CD4-positive, alpha-beta T cell treated with Interleukin-1 beta for 1 hour (primary cell): ENCODE results near the gene UBE2J1.

Source experiments
- DNase-seq, 2 donors: peaks; one replicate each; pipeline ENCODE4 v3.0.0-alpha.2; 2020 to 2022

Gene UBE2J1

GRCh38 chr6:89361171-89361570 is 8.6 kb upstream of the UBE2J1 start:
- DNase-seq = no peak

DNA sequence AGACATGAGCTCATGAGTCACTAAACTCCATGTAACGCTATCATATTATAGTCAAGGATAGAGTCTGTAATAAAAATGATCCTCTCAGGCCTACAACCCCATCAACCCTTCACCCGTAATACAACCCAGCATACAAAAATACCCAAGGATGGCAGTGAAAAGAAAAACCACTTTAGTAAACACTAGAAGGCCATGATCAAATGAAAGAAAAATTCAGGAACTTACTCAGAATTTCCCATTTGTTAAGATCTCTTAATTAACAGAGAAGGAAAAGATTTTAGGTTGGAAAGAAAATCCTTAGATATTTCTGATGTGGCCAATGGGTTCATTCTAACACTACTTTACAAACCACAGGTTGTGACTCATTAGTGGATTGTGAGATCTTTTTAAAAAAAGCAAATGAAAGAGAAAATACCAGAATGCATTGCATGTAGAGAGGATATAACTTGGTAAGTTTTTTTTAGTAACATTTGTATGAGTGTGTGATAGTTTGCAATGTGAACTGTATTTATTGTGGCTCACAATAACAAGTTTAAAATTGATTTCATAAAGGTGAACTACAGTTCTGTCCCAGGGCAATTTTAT is 8.0 kb upstream of the UBE2J1 start:
- DNase-seq = no peak

GRCh38 chr6:89359561-89359960 is 7.0 kb upstream of the UBE2J1 start:
- no peak for DNase-seq

- DNase-seq = peak; percentile 22 to 34
Measured at GRCh38 chr6:89357390-89357789, 4.9 kb upstream of the UBE2J1 start.

GRCh38 chr6:89356642-89357170 is 4.2 kb upstream of the UBE2J1 start:
- DNase-seq = no peak

GRCh38 chr6:89355511-89356194 is 3.1 kb upstream of the UBE2J1 start:
- no peak for DNase-seq

- no peak for DNase-seq
Measured at GRCh38 chr6:89353702-89354392, 1.3 kb upstream of the UBE2J1 start.

DNA sequence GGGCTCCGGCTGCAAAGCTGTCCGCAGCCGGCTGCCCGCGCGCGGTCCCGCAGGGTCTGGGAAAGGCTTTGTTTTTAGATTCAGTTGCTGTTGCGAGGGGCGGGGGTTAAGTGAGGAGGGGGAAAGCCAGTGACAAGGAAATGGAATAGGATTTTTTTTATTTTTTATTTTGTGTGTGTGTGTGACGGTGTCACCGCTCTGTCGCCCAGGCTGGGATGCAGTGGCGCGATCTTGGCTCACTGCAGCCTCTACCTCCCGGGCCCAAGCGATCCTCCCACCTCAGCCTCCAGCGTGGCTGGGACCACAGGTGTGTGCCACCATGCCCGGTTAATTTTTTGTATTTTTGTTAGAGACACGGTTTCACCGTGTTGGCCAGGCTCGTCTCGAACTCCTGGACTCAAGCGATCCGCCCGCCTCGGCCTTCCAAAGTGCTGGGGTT is 615 bp upstream of the UBE2J1 start:
- no peak for DNase-seq

DNA sequence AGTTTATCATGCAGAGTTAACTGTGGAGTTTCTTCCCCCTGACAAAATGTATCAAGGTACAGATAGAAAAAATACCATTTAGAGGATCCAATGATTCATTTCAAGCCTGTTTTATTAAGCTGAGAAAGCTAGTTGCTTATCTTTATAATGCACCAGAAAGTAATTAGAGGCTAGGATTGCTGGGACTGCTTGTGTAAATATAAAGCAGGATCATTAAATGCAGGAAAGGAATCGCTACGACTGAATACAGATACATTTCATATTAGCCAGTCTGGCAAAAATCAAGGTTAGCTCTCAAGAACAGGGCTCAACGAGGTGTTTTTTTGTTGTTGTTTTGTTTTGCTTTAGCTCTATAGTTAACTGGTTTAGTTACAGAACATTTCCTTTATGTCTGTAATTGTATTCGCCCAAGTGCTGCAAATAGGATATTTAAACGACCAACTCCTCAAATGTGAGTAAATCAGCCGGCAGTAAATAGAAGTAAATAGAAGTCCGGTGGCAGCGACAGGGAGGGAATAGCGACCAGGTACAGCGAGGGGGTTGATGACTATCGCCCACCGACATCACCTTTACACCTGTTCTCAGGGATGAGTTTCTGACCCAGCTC is 748 bp downstream of the UBE2J1 start:
- DNase-seq = no peak

DNA sequence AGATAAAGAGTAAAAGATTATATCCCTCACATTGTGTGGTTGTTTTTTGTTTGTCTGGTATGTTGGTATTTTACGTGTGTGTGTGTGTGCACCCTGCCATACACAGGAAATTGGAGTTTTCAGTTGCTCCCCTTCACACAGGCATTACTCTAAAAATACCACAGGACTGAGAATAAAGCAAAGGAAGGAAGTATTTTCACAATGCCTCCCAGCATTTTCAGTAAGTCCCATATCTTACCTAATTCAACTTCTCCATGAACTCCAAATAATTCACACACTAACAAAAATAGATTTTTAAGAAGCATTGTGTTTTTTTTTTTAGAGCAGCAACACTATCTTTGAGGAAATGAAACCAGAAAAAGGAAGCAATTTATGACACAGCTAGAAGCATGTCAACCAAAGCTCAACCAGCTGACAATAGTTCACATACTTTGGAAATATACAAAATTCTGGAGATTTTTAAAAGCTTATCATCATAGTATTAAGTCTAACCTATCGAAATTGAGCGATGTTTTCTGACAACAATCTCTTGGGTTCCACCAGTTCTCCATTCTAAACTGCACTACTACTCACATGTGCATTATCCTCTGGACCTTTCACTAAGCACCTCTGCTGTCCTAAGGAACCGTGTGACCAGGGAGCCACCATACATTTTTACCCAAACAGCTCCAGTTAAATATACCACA is 2.1 kb downstream of the UBE2J1 start:
- DNase-seq = peak; percentile 11 to 34

GRCh38 chr6:89348372-89348771 is 4.2 kb downstream of the UBE2J1 start:
- DNase-seq = no peak

DNA sequence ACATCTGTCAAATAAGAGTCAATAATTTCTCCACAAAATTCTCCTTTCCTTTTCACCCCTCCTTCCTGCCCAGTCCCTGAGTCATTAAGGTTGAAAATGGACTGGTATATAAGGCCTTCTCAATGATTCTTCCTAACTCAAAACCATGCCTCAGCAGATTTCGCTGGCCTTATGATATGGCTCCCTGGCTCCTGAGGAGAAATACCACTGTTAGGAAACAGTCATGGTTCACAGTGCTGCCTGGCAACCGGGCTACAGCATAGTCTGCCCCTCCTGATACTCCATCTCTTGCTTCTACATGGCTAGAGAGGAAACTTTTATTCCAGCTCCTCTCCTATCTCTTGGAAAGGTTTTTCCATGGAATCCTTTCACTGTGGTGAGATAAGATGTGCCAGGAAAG is 4.7 kb downstream of the UBE2J1 start:
- DNase-seq = no peak

DNA sequence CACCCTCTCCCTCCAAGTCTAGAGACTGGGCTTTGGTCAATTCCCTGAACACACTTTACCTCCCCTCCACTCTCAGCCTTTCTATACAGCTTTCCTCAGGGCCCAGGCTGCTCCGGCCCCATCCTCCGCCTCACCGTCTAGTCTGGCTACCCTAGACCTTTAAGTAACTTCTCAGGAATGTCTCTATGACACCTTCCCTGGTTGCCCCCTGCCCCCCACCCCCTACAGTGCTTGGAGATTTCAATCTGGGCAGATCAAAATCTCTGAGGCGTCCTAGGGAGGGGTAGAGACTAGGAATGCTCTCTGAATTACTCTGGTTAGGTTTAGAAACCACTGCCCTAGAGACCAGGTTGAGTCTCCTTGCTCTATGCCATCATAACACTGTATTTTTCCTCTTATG is 6.1 kb downstream of the UBE2J1 start:
- no peak for DNase-seq

- DNase-seq = no peak
Measured at GRCh38 chr6:89339565-89339964, 13.0 kb downstream of the UBE2J1 start.

DNA sequence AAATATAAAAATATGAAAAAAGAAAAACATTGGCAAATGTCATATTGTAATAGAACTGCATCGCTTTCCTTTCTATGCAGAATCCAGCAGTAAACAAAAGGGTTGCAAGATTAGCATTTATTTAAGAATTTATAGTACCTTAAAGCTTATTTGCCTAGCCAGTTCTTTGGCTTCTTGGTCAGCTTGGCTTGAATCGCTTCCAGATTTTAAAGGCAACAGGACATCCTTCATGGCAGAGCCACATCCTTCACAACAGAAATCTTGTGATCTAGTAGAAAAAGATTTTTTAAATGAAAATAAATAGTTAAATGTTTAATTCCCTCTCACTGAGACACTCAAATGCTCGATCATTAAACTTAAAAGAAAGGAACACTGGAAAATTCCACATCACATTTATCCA is 17.4 kb downstream of the UBE2J1 start:
- DNase-seq = no peak

GRCh38 chr6:89330910-89331309 is 21.6 kb downstream of the UBE2J1 start:
- no peak for DNase-seq

DNA sequence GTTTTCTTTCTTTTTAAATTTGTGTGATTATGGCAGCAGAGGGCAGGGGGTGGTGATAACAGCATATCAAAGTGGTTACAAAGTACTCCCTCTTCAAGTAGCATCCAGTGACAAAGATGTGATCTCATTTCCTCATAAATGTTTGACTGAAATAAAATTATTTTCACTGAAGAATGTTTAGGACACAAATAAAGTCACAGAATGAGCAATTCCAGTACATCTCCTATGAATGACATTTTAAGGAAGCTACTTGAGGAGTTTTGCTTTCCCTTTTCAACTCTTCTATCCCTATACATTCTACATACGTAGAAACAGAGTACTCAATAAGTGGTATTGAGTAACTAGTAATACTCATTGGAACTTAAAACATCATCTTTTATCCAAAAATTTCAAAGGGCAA is 23.5 kb downstream of the UBE2J1 start:
- no peak for DNase-seq

GRCh38 chr6:89324304-89324703 is 28.2 kb downstream of the UBE2J1 start:
- no peak for DNase-seq

DNA sequence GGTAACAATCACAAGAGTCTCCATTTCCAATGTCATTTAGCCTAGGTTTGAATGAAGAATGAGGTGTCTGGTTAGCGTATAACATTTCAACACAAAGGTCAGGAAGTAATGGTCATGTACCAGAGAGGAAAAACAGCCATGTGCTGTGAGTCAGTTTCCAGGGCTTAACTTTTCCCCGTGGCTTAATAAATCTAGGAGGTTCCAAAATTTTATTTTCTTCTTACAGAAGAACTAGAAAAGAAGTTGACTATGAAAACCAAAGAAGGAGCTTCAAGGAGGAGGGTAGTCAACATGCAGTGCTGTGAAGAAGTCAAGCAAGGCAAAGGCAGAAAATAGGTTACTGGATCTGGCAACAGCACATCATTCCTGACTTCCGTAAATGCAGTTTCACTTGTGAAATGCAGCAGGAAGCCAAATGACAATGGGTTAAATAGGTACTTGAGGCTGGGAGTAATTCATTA is 29.0 kb downstream of the UBE2J1 start:
- no peak for DNase-seq

DNA sequence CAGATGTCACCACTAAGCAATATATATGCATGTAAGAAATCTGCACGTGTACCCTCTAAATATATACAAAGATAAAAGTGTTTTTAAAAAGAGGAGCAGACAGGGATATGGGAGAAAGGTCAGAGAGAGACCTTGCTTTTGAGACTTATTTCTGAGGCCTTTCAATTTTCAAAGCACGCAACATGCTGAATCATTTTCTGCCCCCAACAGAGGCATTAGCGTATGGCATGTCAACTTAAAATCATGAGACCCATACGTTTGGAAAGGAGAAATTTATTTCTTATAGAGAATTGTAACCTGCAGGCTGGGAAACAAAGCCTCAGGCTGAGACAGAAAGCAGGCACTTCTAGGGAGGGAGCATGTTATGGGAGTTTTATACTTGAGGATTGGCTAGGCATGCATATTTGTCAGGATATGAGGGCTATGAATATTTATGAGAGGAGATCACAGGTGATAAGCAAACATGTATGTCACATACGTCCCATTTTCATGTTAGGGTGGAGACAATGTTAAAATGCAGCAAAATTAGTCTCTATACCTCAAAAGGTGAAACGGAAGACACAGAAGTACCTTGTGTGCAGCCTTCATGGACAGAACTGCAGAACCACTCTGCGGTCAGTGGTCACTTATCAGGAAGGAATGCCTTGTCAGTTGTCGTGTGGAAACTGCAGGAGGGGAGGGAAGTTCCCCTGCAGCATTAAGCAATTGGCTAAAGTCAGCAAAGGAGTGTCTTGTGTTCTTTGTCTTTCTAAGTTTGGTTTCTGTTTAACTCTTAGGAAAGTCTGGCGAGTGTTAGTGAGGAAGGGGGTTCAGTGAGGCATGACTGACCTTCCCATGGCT is 31.2 kb downstream of the UBE2J1 start:
- peak in 1 of 2 donors; percentile 46 for DNase-seq

GRCh38 chr6:89320012-89320559 is 32.4 kb downstream of the UBE2J1 start:
- DNase-seq = no peak

GRCh38 chr6:89317067-89317466 is 35.5 kb downstream of the UBE2J1 start:
- DNase-seq = no peak
